HPDE6-E6E7 (cell line): Measurements from ENCODE around the gene PRELID2.
A peak's percentile ranks its signal among the peaks of the same experiment; 100 is the strongest.
"Not testable (repeated sequence)": the region's sequence is repeated elsewhere in the genome, so short reads cannot be mapped to it uniquely, and the experiment has no call there.

Experiments used
- DNase-seq: peaks from one replicate; pipeline ENCODE4 v3.0.0; 2011; ENCODE audit warnings: missing footprints; ENCODE audit errors: extremely low spot score

Gene PRELID2

GRCh38 chr5:145834917-145835847, at the start of gene PRELID2:
PRELID2 (minus strand) TSS chr5:145835342; CDS start chr5:145835251, 91 bp downstream.
- peak; percentile 69 for DNase-seq

GRCh38 chr5:145874765-145875164, 39.6 kb upstream of the PRELID2 start:
- DNase-seq: no peak

- DNase-seq: no peak
Observed at GRCh38 chr5:145872914-145873313, 37.8 kb upstream of the PRELID2 start, which contains the start of gene GRXCR2. GRXCR2 (minus strand) TSS chr5:145873014; CDS start chr5:145872968, 46 bp downstream.

GRCh38 chr5:145872486-145872885, 37.3 kb upstream of the PRELID2 start:
- no peak for DNase-seq

GRCh38 chr5:145869753-145870152, 34.6 kb upstream of the PRELID2 start:
- DNase-seq: no peak

- DNase-seq: no peak
Observed at GRCh38 chr5:145867806-145868205, 32.7 kb upstream of the PRELID2 start.

GRCh38 chr5:145864432-145864831, 29.3 kb upstream of the PRELID2 start:
- not testable (repeated sequence) for DNase-seq

GRCh38 chr5:145863003-145863402, 27.9 kb upstream of the PRELID2 start:
- no peak for DNase-seq

- no peak for DNase-seq
Observed at GRCh38 chr5:145859897-145860296, 24.8 kb upstream of the PRELID2 start.

- no peak for DNase-seq
Observed at GRCh38 chr5:145859453-145859852, 24.3 kb upstream of the PRELID2 start.

- no peak for DNase-seq
Observed at GRCh38 chr5:145858959-145859358, 23.8 kb upstream of the PRELID2 start.

GRCh38 chr5:145856285-145856818, 21.2 kb upstream of the PRELID2 start:
- no peak for DNase-seq

- no peak for DNase-seq
Observed at GRCh38 chr5:145855763-145856267, 20.7 kb upstream of the PRELID2 start.

GRCh38 chr5:145854651-145855258, 19.6 kb upstream of the PRELID2 start:
- DNase-seq: peak; percentile 57

- no peak for DNase-seq
Observed at GRCh38 chr5:145853781-145854376, 18.7 kb upstream of the PRELID2 start.

GRCh38 chr5:145852990-145853389, 17.8 kb upstream of the PRELID2 start:
- DNase-seq: no peak

- peak; percentile 52 for DNase-seq
Observed at GRCh38 chr5:145848854-145849253, 13.7 kb upstream of the PRELID2 start.

GRCh38 chr5:145847499-145848497, 12.7 kb upstream of the PRELID2 start:
- peak; percentile 58 for DNase-seq

- DNase-seq: no peak
Observed at GRCh38 chr5:145846081-145846480, 10.9 kb upstream of the PRELID2 start.

GRCh38 chr5:145841299-145841698, 6.2 kb upstream of the PRELID2 start:
- no peak for DNase-seq
